NCI-H82 treated with DMSO at 0.1 percent for 48 hours (cell line): ENCODE data around the gene LPCAT2.

Source experiments
- DNase-seq: peaks from one replicate; lab custom pipeline; 2025; ENCODE audit not compliant: unreplicated experiment; lab: John Stamatoyannopoulos, UW

The LPCAT2 gene

DNA sequence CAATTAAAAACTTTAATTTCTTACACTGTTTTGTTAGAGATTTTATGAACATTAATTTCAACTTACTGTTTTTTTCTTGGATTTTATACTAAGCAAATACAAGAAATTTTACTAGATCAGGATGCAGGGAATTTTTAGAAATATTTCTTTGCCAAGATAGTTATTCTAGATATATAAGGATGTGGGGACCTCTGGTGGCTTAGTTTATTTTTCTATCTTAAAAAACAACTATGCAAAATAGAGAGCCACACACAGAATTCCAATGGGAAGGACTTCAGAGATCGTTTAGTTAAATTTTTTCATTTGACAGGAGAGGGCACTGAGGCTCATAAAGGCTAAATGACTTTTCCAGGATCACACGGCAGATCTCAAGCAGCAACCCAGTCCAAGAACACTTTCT, 34.6 kb downstream of the LPCAT2 start:
- peak; percentile 4 for DNase-seq

- DNase-seq = no peak
These were observed 43.7 kb downstream of the LPCAT2 start for GRCh38 chr16:55552621-55553020.

DNA sequence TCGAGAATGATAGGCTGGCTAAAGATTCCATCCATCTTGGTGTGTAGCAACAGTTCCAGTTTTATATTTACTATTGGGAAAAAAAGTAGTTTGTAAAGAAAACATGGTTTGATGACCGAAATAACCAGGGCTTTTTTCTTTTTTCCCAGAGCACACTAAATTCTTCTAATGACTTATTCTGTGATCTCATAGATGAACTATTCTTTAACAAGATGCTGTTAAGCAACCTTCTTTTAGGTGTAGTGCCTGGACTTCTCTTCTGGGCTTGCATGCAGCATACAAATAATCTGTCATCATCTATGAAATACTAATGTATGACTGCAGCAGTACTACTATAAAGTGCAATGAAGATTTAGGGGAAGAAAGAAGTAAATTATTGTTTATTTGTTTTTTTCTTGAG, 46.6 kb downstream of the LPCAT2 start:
- no peak for DNase-seq

DNA sequence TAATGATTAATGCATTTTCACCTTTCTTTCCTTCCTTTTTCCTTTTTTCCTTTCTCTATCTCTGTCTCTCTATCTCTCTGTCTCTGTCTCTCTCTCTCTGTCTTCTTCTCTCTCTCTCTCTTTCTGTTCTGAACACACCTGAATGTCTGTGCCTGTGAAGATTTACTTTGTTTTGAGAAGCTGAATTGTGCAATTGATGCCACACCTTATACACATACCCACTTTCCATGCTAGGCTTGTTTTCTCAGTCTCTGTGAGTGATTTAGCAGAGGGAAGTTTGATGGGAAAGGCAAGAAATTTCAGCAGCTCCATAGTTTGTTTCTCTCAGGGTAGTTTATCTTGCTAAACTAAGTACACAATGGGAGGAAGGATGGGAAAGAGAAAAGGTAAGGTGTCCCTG, 48.3 kb downstream of the LPCAT2 start:
- DNase-seq = no peak

DNA sequence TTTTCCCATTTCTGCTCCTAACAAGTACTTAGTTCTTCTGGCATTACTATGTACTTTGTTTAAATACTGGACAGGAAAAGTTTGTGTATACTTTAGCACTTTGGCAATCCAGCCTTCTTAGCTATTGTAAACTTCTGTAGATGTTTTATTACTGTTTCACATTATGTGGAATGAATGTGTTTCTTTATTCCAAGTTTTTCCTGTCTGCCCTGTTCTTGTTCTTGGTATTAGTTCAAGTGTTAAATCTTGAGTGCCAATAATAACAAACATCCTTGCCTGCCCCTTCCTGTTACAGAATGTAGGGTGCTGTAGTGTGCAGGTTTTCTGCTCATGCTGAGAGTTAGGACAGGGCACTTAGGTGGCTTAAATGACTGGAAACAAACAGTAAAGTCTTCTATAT, 50.4 kb downstream of the LPCAT2 start:
- no peak for DNase-seq

- DNase-seq = no peak
These were observed 51.2 kb downstream of the LPCAT2 start for GRCh38 chr16:55559933-55560516.

DNA sequence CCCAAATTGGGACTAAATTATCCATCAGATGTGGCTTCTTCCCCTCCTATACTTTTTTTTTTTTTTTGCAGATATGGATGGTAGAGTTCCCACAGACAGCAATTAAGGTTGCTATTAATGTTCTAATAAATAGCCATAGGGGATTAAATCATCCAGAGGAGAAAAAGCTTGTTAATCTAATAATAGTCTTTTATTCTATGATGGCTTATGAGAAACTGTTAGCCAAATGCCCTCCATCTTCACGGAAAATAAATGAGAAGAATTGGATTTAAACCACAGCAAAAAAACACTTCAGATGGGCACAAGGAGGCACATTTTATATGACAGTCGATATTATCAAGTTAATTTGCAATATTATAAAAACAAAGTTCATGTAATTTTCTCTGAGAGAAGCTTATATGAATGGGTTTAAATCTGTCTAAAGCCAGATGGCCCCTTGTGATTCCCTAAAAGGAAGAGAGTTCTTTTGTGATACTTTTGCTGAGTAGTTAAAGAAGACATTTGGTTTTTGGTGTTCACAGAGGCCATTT, 52.5 kb downstream of the LPCAT2 start:
- DNase-seq = no peak

GRCh38 chr16:55562936-55563335, 54.1 kb downstream of the LPCAT2 start:
- no peak for DNase-seq

DNA sequence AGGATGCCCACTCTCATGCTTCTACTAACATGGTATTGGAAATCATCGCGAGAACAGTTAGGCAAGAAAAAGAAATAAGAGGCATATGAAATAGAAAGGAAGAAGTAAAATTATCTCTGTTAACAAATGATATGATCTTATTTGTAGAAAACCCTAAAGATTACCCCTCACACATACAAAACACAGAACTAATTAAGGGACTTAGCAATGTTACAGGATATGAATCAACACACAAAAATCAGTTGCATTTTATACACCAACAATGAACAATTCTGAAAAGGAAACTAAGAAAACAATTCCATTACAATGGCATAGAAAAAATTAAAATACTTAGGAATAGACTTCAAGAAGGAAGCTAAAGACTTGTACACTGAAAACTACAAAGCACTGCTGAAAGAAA, 54.9 kb downstream of the LPCAT2 start:
- no peak for DNase-seq

DNA sequence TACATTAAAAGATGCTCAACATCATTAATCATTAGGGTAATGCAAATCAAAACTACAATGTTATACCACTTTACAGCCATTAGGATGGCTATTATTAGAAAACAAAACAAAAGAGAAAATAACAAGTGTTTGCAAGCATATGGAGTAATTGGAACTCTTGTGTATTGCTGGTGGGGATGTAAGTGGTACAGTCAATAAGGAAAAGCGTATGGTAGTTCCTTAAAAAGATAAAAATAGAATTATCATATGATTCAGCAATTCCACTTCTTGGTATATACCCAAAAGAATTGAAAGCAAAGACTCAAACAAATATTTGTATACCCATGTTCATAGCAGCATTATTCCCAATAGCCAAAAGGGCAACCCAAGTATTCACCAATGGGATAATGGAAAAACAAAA, 56.2 kb downstream of the LPCAT2 start:
- no peak for DNase-seq

DNA sequence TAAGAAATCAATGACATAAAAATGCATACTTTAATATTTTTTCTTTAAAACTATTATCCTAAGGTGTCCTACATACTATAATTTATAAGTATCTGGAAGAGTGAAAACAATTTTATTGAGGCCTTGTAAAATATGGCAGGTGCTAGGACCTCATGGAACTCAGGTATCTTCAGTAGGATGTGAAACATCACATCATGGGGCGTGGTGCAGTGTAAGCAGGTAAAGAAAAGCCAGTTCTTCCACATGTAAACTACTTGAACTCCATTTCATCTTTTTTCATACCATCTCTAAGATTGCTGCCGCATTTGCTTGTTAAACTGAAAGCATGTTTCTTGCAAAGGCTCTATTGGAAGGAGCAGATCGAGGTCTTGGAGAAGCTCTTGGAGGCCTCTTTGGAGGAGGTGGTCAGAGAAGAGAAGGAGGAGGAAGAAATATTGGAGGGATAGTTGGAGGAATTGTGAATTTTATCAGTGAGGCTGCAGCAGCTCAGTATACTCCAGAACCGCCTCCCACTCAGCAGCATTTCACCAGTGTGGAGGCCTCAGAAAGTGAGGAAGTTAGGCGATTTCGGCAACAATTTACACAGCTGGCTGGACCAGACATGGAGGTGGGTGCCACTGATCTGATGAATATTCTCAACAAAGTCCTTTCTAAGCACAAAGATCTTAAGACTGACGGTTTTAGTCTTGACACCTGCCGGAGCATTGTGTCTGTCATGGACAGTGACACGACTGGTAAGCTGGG, 57.7 kb downstream of the LPCAT2 start, which contains the start of gene CAPNS2:
Gene CAPNS2 (plus strand): TSS at position 253 of the 744 bp plus-strand sequence. CDS start 73 bp downstream, at position 326.
- no peak for DNase-seq

- DNase-seq = no peak
These were observed 58.5 kb downstream of the LPCAT2 start for GRCh38 chr16:55567382-55567781.

GRCh38 chr16:55568207-55568606, 59.3 kb downstream of the LPCAT2 start:
- DNase-seq = no peak

DNA sequence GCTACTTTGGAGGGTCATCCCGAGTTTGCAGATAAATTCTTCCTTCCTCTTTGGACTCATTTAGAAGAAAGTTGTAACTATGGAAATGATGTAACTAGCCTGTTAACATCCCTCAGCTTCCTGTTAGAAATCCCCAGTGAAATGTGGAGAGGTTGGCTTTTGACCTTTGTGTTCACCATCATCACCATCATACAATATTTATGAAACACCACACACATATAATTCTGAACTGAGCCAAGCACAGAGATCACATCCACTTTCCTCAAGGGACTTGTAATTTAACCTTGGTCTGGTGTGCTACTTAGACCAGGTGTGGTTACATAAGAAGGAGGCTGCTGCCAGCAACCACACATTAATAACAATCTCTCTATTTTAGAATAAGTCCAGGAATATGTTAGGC, 60.2 kb downstream of the LPCAT2 start:
- no peak for DNase-seq

DNA sequence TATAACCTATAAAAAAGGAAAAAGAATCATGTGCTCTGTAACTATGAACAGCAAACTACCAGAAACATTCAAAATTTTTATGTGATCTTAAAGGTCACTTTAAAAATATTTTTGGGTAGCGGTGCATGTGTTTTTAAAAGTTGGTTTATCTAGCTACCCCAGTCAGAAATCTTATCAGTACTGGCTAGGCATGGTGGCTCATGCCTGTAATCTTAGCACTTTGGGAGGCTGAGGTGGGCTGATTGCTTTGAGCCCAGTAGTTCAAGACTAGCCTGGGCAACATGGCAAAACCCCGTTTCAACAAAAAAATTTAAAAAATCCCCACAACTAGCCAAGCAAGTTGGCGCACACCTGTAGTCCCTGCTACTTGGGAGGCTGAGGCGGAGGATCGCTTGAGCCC, 61.3 kb downstream of the LPCAT2 start:
- DNase-seq = no peak

GRCh38 chr16:55571191-55571897, 62.5 kb downstream of the LPCAT2 start:
- DNase-seq = no peak

DNA sequence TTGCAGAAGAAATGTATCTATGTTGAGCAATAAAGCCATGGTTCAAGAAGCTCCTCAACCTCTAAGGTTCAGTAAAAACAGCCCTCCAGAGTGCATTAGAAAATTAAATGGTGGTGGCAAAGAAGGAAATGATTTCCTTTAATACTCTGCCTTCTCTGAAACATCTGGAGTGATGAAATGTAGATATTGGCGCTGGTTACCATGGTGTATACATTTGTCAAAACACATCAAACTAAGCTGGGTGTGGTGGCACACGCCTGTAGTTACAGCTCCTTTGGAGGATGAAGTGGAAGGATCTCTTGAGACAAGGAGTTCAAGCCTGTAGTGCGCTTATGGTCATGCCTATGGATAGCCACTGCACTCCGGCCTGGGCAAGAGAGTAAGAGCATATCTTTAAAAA, 63.6 kb downstream of the LPCAT2 start:
- no peak for DNase-seq

DNA sequence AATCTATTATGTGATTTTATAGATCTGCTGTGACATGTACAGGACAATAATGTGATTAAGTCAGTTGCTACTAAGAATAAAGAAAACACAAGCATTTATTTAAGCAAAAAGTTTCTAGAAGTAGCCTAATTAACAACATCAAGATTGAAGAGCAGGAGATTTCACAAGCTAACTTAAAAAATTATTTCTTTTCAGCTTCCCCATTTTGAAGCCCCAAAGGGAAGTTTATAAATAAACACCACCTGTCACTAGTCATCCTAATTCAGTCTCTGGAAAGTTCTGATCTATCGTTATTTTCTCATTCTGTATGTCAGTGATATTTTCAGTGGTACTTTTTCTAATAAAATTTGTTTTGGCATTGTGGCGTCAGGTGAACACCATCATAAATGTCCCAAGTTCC, 65.9 kb downstream of the LPCAT2 start:
- DNase-seq = no peak

DNA sequence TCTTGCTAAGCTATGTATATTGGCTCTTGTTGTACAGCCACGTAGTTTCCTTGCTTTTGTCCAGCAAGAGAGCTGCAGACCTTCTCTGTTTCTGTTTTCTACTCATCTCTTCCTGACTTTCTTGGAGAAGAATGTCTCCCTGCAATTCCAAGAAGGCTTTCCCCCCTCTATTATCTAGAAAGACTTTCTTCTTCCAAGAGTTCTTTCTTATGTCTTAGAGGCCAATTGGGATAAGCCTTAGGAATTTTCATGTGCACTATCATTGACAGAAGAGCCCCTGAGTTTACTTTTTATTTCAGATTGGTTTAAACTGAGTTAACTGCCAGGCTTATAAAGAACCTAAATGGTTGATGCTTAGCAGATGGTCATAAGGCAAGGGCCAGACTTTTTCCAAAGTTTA, 66.6 kb downstream of the LPCAT2 start:
- DNase-seq = no peak

DNA sequence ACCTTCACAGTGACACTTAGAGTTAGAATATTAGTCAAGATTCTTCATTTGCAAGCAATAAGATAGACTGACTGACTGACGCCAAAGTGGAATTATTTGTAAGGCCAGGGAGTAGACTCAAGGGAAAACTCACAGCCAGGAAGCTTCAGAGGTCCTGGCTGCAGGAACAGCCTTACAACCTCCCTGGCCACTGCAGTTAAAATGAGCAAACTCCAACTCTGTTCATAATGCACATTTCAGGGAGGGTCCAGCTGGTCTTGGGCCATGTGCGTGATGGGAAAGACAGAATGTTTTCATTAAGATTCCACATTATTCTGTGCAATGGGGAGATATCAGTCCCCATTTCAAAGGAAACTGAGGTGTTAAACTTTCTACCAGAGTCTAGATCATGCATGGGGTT, 67.5 kb downstream of the LPCAT2 start:
- no peak for DNase-seq

- no peak for DNase-seq
These were observed 69.0 kb downstream of the LPCAT2 start for GRCh38 chr16:55577887-55578286.

GRCh38 chr16:55585631-55586030, 76.8 kb downstream of the LPCAT2 start:
- DNase-seq = no peak
